HG02571 (cell line): ENCODE measurements around the gene PPM1H.
"Not testable (repeated sequence)": the region's sequence is repeated elsewhere in the genome, so short reads cannot be mapped to it uniquely, and the experiment has no call there.

ENCODE experiments used
- ATAC-seq: cut with Tn5 transposase; IDR thresholded peaks from one replicate; pipeline ENCODE4 v1.9.1; 2021; ENCODE audit warnings: mild to moderate bottlenecking, moderate library complexity; ENCODE audit not compliant: unreplicated experiment

Gene PPM1H

GRCh38 chr12:62693376-62694050 lies 241.4 kb downstream of the PPM1H start:
- no peak for ATAC-seq

GRCh38 chr12:62692884-62693283 lies 242.1 kb downstream of the PPM1H start:
- no peak for ATAC-seq

GRCh38 chr12:62691309-62691708 lies 243.6 kb downstream of the PPM1H start:
- no peak for ATAC-seq

- no peak for ATAC-seq
These were observed 245.7 kb downstream of the PPM1H start for GRCh38 chr12:62689042-62689839.

GRCh38 chr12:62686938-62687337 lies 248.0 kb downstream of the PPM1H start:
- ATAC-seq, result no peak

GRCh38 chr12:62684570-62685295 lies 250.2 kb downstream of the PPM1H start:
- ATAC-seq, result no peak

GRCh38 chr12:62683776-62684569 lies 251.0 kb downstream of the PPM1H start:
- ATAC-seq, result no peak

GRCh38 chr12:62681306-62681705 lies 253.6 kb downstream of the PPM1H start:
- no peak for ATAC-seq

GRCh38 chr12:62679608-62680007 lies 255.3 kb downstream of the PPM1H start:
- ATAC-seq, result no peak

GRCh38 chr12:62677355-62677754 lies 257.6 kb downstream of the PPM1H start:
- no peak for ATAC-seq

GRCh38 chr12:62676521-62677307 lies 258.2 kb downstream of the PPM1H start:
- ATAC-seq, result no peak

- no peak for ATAC-seq
These were observed 261.7 kb downstream of the PPM1H start for GRCh38 chr12:62673028-62673815.

GRCh38 chr12:62670986-62671720 lies 263.8 kb downstream of the PPM1H start:
- ATAC-seq, result no peak

- no peak for ATAC-seq
These were observed 266.2 kb downstream of the PPM1H start for GRCh38 chr12:62668782-62669181.

GRCh38 chr12:62664951-62665350 lies 270.0 kb downstream of the PPM1H start:
- ATAC-seq, result not testable (repeated sequence)

GRCh38 chr12:62660756-62661155 lies 274.2 kb downstream of the PPM1H start:
- no peak for ATAC-seq

- no peak for ATAC-seq
These were observed 275.3 kb downstream of the PPM1H start for GRCh38 chr12:62659453-62660295.

GRCh38 chr12:62658910-62659309 lies 276.0 kb downstream of the PPM1H start:
- ATAC-seq, result no peak
